GM10847 (cell line): ENCODE measurements around the gene LSM10.

ENCODE experiments used
- POLR2A ChIP-seq: IDR thresholded peaks from 2 replicates; pipeline ENCODE4 v1.6.1; 2011; ENCODE audit not compliant: insufficient read length; ENCODE audit errors: extremely low read depth

The LSM10 gene

GRCh38 chr1:36350659-36351226 lies 47.0 kb downstream of the LSM10 start:
- TF ChIP-seq POLR2A = no peak

- TF ChIP-seq POLR2A = no peak
Observed at GRCh38 chr1:36349839-36350238, 47.9 kb downstream of the LSM10 start.

- no peak for TF ChIP-seq POLR2A
Observed at GRCh38 chr1:36349241-36349671, 48.5 kb downstream of the LSM10 start.

GRCh38 chr1:36346741-36347370 lies 50.9 kb downstream of the LSM10 start:
- TF ChIP-seq POLR2A = no peak

- no peak for TF ChIP-seq POLR2A
Observed at GRCh38 chr1:36345353-36345752, 52.4 kb downstream of the LSM10 start.

GRCh38 chr1:36344395-36344680 lies 53.4 kb downstream of the LSM10 start:
- TF ChIP-seq POLR2A = no peak

GRCh38 chr1:36343651-36344394 lies 53.9 kb downstream of the LSM10 start:
- no peak for TF ChIP-seq POLR2A
